HG02973 (cell line): Measurements from ENCODE around the gene KIAA1191.
"Not testable (repeated sequence)": the region's sequence is repeated elsewhere in the genome, so short reads cannot be mapped to it uniquely, and the experiment has no call there.

Experiments
- ATAC-seq: cut with Tn5 transposase; IDR thresholded peaks from one replicate; pipeline ENCODE4 v1.9.1; 2021; ENCODE audit warnings: moderate library complexity; ENCODE audit not compliant: unreplicated experiment

KIAA1191 gene

DNA sequence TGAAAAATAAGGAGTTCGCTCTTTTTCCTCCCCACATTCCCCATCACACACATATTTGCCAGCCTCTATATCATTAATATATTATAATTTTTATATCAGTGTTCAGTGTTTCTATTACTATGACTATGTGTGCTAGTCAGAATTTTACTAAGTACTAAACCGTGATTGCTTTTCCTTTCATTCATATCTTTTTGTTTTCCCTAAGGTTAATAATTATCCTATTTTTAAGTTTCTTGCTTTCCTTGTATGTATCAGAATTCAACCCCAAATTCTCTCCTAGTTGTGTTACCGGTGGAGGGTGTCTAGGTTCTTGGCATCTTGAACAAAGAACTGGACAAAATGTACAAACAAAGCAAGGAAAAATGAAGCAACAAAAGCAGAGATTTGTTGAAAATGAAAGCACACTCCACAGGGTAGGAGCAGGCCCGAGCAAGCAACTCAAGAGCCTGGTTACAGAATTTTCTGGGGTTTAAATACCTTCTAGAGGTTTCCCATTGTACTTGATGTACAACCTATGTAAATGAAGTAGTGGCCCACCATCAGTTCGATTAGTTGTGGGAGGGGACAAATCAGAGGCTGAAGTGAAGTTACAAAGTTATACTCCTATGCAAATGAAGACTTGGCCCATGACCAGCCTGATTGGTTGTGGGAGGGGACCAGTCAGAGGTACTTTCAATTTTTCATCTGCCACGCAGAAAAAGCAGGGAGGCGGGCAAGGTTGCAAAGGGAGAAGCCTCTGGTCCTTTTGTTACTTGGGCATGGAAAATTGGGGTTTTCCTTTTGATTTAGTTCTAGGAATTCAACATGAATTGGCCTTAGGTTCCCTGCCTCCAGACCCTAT is 43.8 kb downstream of the KIAA1191 start:
- ATAC-seq: no peak

DNA sequence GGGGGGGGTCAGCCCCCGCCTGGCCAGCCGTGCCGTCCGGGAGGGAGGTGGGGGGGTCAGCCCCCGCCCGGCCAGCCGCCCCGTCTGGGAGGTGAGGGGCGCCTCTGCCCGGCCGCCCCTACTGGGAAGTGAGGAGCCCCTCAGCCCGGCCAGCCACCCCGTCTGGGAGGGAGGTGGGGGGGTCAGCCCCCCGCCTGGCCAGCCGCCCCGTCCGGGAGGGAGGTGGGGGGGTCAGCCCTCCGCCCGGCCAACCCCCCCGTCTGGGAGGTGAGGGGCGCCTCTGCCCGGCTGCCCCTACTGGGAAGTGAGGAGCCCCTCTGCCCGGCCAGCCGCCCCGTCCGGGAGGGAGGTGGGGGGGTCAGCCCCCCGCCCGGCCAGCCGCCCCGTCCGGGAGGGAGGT is 56.2 kb downstream of the KIAA1191 start:
- ATAC-seq: not testable (repeated sequence)
